C4-2B (cell line): ENCODE results near the gene FER1L5.

Experiments
- CTCF ChIP-seq: fragments of 450-650 bp; conservative IDR thresholded peaks from 2 replicates; pipeline ENCODE4 v1.5.1; 2017; ENCODE audit warnings: mild to moderate bottlenecking
- ZFX ChIP-seq: fragments of 450-650 bp; IDR thresholded peaks from 2 replicates; pipeline ENCODE4 v1.6.1; 2017

GRCh38 chr2:96694279-96694678 is 51.7 kb downstream of the FER1L5 start:
- TF ChIP-seq CTCF, result no peak
- no peak for TF ChIP-seq ZFX
